NCI-H510A (cell line): ENCODE measurements around the gene ADCY2.

Source experiments
- DNase-seq: peaks from one replicate; lab custom pipeline; 2025; lab: John Stamatoyannopoulos, UW

ADCY2 gene

GRCh38 chr5:7437836-7438235 is 41.9 kb downstream of the ADCY2 start:
- no peak for DNase-seq

GRCh38 chr5:7445068-7445467 is 49.1 kb downstream of the ADCY2 start:
- DNase-seq = no peak

- DNase-seq = no peak
These were observed 49.9 kb downstream of the ADCY2 start for GRCh38 chr5:7445831-7446230.

GRCh38 chr5:7446913-7447312 is 51.0 kb downstream of the ADCY2 start:
- DNase-seq = no peak

- no peak for DNase-seq
These were observed 58.0 kb downstream of the ADCY2 start for GRCh38 chr5:7453947-7454346.

- DNase-seq = no peak
These were observed 60.3 kb downstream of the ADCY2 start for GRCh38 chr5:7456206-7456605.

- DNase-seq = no peak
These were observed 65.4 kb downstream of the ADCY2 start for GRCh38 chr5:7461371-7461770.

GRCh38 chr5:7462758-7463157 is 66.8 kb downstream of the ADCY2 start:
- no peak for DNase-seq

- DNase-seq = no peak
These were observed 68.2 kb downstream of the ADCY2 start for GRCh38 chr5:7464182-7464581.

- no peak for DNase-seq
These were observed 71.2 kb downstream of the ADCY2 start for GRCh38 chr5:7467179-7467578.

- no peak for DNase-seq
These were observed 72.8 kb downstream of the ADCY2 start for GRCh38 chr5:7468742-7469141.

- no peak for DNase-seq
These were observed 75.8 kb downstream of the ADCY2 start for GRCh38 chr5:7471710-7472109.

GRCh38 chr5:7473115-7473514 is 77.2 kb downstream of the ADCY2 start:
- no peak for DNase-seq

GRCh38 chr5:7473668-7474215 is 77.8 kb downstream of the ADCY2 start:
- DNase-seq = no peak

GRCh38 chr5:7474821-7475403 is 79.0 kb downstream of the ADCY2 start:
- no peak for DNase-seq

- no peak for DNase-seq
These were observed 82.5 kb downstream of the ADCY2 start for GRCh38 chr5:7478459-7478858.

- DNase-seq = no peak
These were observed 92.8 kb downstream of the ADCY2 start for GRCh38 chr5:7488734-7489133.

GRCh38 chr5:7492371-7492770 is 96.4 kb downstream of the ADCY2 start:
- DNase-seq = no peak

- DNase-seq = no peak
These were observed 97.1 kb downstream of the ADCY2 start for GRCh38 chr5:7493081-7493480.

- no peak for DNase-seq
These were observed 97.7 kb downstream of the ADCY2 start for GRCh38 chr5:7493622-7494021.

- no peak for DNase-seq
These were observed 98.7 kb downstream of the ADCY2 start for GRCh38 chr5:7494481-7495130.

GRCh38 chr5:7495131-7495517 is 99.2 kb downstream of the ADCY2 start:
- no peak for DNase-seq

GRCh38 chr5:7500256-7500655 is 104.3 kb downstream of the ADCY2 start:
- no peak for DNase-seq

GRCh38 chr5:7501061-7501460 is 105.1 kb downstream of the ADCY2 start:
- DNase-seq = no peak
